NT2/D1 (cell line): ENCODE measurements around the gene FCMR.

Experiments used
- SUZ12 ChIP-seq: IDR thresholded peaks from 2 replicates; pipeline ENCODE4 v1.6.1; 2011; ENCODE audit not compliant: insufficient read length, insufficient read depth; ENCODE audit errors: extremely low read depth
- YY1 ChIP-seq: IDR thresholded peaks from 2 replicates; pipeline ENCODE4 v1.6.1; 2011; ENCODE audit not compliant: insufficient read length, insufficient read depth
- ZNF274 ChIP-seq: IDR thresholded peaks from 2 replicates; pipeline ENCODE4 v1.6.1; 2011; ENCODE audit warnings: mild to moderate bottlenecking, low read depth, low read length

GRCh38 chr1:206866062-206866461 is 55.7 kb downstream of the FCMR start:
- TF ChIP-seq SUZ12: no peak
- no peak for TF ChIP-seq ZNF274
- TF ChIP-seq YY1: no peak
